K562 (cell line): ENCODE data around the gene HOXD1. TPM values are rescaled to one million over a fixed set of nuclear protein-coding genes. Genes with fewer than 3 reads are reported as not detected.

Experiments
- ATAC-seq: fragments of 200-7000 bp; cut with Tn5 transposase; 3 replicates; pipeline ENCODE4 v1.9.1; 2020; ENCODE audit warnings: moderate library complexity
- BruUV-seq: library from RNA; stranded (reverse); fragments of 400-500 nt; replicated peaks from 2 replicates; lab custom pipeline; 2021; lab: Mats Ljungman, UMichigan
- CTCF ChIA-PET: fragments of 300-600 bp; formaldehyde crosslinking; extraction: SDS; loops from one replicate; lab custom pipeline; 2021; ENCODE audit warnings: low intra/inter-chr PET ratio; lab: Yijun Ruan, JAX
- POLR2A ChIA-PET: fragments of 300-600, 350-650 bp; sonication (Branson Sonifier 250); formaldehyde crosslinking; extraction: SDS; loops from one replicate; lab custom pipeline; 2021; ENCODE audit warnings: antibody characterized with exemption, inconsistent platforms; lab: Yijun Ruan, JAX
- DNase-seq, 4 experiments: peaks; one replicate each; pipeline versions ENCODE4 v3.0.0 to v3.0.0-alpha.2; 2011 to 2018; ENCODE audit warnings: low spot score in 3 of 4, mixed read lengths in 3 of 4; ENCODE audit errors: extremely low read depth in 1 of 4
- FAIRE-seq: peaks from 2 replicates; lab custom pipeline; 2011; peaks lifted over from hg19 to GRCh38; lab: Jason Lieb, UNC
- H2AFZ ChIP-seq: 2 replicates; pipeline ENCODE4 v1.6.0; 2011; ENCODE audit warnings: low read depth, low read length, control low read depth, inconsistent platforms
- H3K27ac ChIP-seq: fragments of 200-600 bp; 3 replicates; pipeline ENCODE4 v1.8.0; 2011; ENCODE audit warnings: low read depth, mild to moderate bottlenecking, control low read depth, inconsistent platforms, low read length, moderate library complexity, mixed read lengths; ENCODE audit errors: extremely low read depth
- H3K27me3 ChIP-seq, 2 experiments: fragments of 300-600 bp in 1 of 2; 2 replicates in 1 of 2; 3 replicates in 1 of 2; pipeline versions ENCODE4 v1.6.0 to v1.8.0; 2011; ENCODE audit warnings: inconsistent platforms in 2 of 2, low read length in 2 of 2, mild to moderate bottlenecking in 1 of 2, mixed read lengths in 1 of 2, moderate library complexity in 1 of 2; ENCODE audit not compliant: control insufficient read depth in 2 of 2, insufficient read depth in 2 of 2
- H3K36me3 ChIP-seq: fragments of 300-600 bp; 3 replicates; pipeline ENCODE4 v1.8.0; 2011; ENCODE audit warnings: mild to moderate bottlenecking, low read length, inconsistent platforms; ENCODE audit not compliant: control insufficient read depth, insufficient read depth
- H3K4me1 ChIP-seq, 2 experiments: fragments of 200-600 bp in 1 of 2; replicated peaks in 1 of 2; 2 replicates in 1 of 2; 3 replicates in 1 of 2; pipeline versions ENCODE4 v1.5.1 to v1.8.0; 2011; ENCODE audit warnings: inconsistent platforms in 2 of 2, low read length in 2 of 2, mild to moderate bottlenecking in 1 of 2, mixed read lengths in 1 of 2, moderate library complexity in 1 of 2; ENCODE audit not compliant: control insufficient read depth in 2 of 2, insufficient read depth in 2 of 2
- H3K4me2 ChIP-seq: 2 replicates; pipeline ENCODE4 v1.6.1; 2011; ENCODE audit warnings: low read length, control low read depth, inconsistent platforms, mixed read lengths; ENCODE audit not compliant: insufficient read depth
- H3K4me3 ChIP-seq: fragments of 200-600 bp; sonication (generic), shearing (Covaris generic); 2 replicates; pipeline ENCODE4 v1.5.1; 2016; ENCODE audit warnings: control low read depth, inconsistent platforms
- H3K79me2 ChIP-seq: fragments of 200-600 bp; 3 replicates; pipeline ENCODE4 v1.8.0; 2011; ENCODE audit warnings: low read length, inconsistent platforms; ENCODE audit not compliant: control insufficient read depth, insufficient read depth
- H3K9ac ChIP-seq, 2 experiments: 2 replicates each; pipeline versions ENCODE4 v1.6.0 to v1.6.1; 2011; ENCODE audit warnings: low read depth in 2 of 2, low read length in 2 of 2, control low read depth in 1 of 2, inconsistent platforms in 1 of 2, mild to moderate bottlenecking in 1 of 2, mixed read lengths in 1 of 2; ENCODE audit not compliant: insufficient read depth in 1 of 2
- H3K9me1 ChIP-seq: one replicate; pipeline ENCODE4 v1.6.0; 2011; ENCODE audit warnings: inconsistent platforms, mild to moderate bottlenecking, low read length, moderate library complexity; ENCODE audit not compliant: control insufficient read depth, insufficient read depth
- H3K9me3 ChIP-seq: replicated peaks from 2 replicates; pipeline ENCODE4 v1.5.1; 2011; ENCODE audit warnings: low read depth, low read length, inconsistent platforms; ENCODE audit not compliant: control insufficient read depth, insufficient read depth
- H4K20me1 ChIP-seq: replicated peaks from 2 replicates; pipeline ENCODE4 v1.6.1; 2011; ENCODE audit warnings: low read length, inconsistent platforms, mixed read lengths; ENCODE audit not compliant: control insufficient read depth, insufficient read depth
- BRCA1 ChIP-seq, 2 experiments: fragments of 450-650 bp in 1 of 2; sonication (generic) in 1 of 2; formaldehyde crosslinking in 1 of 2; IDR thresholded peaks; 2 replicates each; pipeline versions ENCODE4 v1.5.0 to v1.6.1; 2017 to 2020; ENCODE audit warnings: mild to moderate bottlenecking in 1 of 2, missing genetic modification reagents in 1 of 2
- HNRNPUL1 ChIP-seq: fragments of 200-400 bp; formaldehyde crosslinking; IDR thresholded peaks from 2 replicates; pipeline ENCODE4 v1.6.1; 2017; ENCODE audit warnings: low read length
- MEIS2 ChIP-seq: fragments of 450-650 bp; IDR thresholded peaks from 2 replicates; pipeline ENCODE4 v1.6.1; 2014; ENCODE audit warnings: mild to moderate bottlenecking; ENCODE audit not compliant: partially characterized antibody
- PBX2 ChIP-seq, 2 experiments: IDR thresholded peaks in 1 of 2; conservative IDR thresholded peaks in 1 of 2; 2 replicates each; pipeline ENCODE4 v1.6.1; 2016; ENCODE audit warnings: low read depth in 2 of 2, mild to moderate bottlenecking in 1 of 2, missing compliant biosample characterization in 1 of 2, missing genetic modification characterization in 1 of 2, moderate library complexity in 1 of 2
- ZNF561 ChIP-seq: fragments of 450-650 bp; formaldehyde crosslinking; conservative IDR thresholded peaks from 2 replicates; pipeline ENCODE4 v1.4.0; 2020; ENCODE audit warnings: mild to moderate bottlenecking, moderate library complexity
- WGBS: fragments of 100-300 bp; shearing (Covaris generic); methylation state at CpG from one replicate; pipeline ENCODE4 v1.1.6; 2016; ENCODE audit warnings: low coverage, mixed read lengths; ENCODE audit not compliant: insufficient coverage; ENCODE audit errors: missing lambda C conversion rate; 5-methylcytosine and 5-hydroxymethylcytosine counted together
- in situ Hi-C: fragments of 300-500 bp; cut with MboI; formaldehyde crosslinking; loops from 4 replicates; pipeline ENCODE4 v1.15.0; 2018; ENCODE audit warnings: inconsistent platforms, mixed read lengths
- intact Hi-C: fragments of 100-400 bp; cut with micrococcal nuclease; formaldehyde crosslinking; loops from 2 replicates; pipeline ENCODE4 v1.14.2; 2022
- polyA plus RNA-seq, 8 experiments: library from polyadenylated mRNA; depleted of rRNA in 4 of 8; stranded (reverse) in 5 of 8; unstranded in 3 of 8; fragments of >200 nt; fragmentation: Nextera tagmentation in 2 of 8; fragmentation: Illumina TruSeq in 1 of 8; extraction: Ambion mirVana in 2 of 8; extraction: Trizol in 1 of 8; gene quantifications; 2 replicates each; pipeline versions ENCODE4 v1.2.1 to v1.2.3, GENCODE V29; 2011 to 2014; ENCODE audit warnings: inconsistent platforms in 1 of 8, missing spikeins in 1 of 8
- total RNA-seq, 7 experiments: library from RNA; depleted of rRNA in 6 of 7; stranded (reverse); fragments of >200 nt in 6 of 7; fragmentation: Illumina TruSeq in 2 of 7; extraction: Trizol in 2 of 7; gene quantifications; 2 replicates each; pipeline versions ENCODE4 v1.2.1 to v1.2.3, GENCODE V29; 2011 to 2021; ENCODE audit warnings: low replicate concordance in 1 of 7

Gene HOXD1
- total and polyA plus RNA-seq, 9 of the 15 experiments (the other 6 are each of a cell fraction or from before 2014, with no cell fraction given) = not detected

DNA sequence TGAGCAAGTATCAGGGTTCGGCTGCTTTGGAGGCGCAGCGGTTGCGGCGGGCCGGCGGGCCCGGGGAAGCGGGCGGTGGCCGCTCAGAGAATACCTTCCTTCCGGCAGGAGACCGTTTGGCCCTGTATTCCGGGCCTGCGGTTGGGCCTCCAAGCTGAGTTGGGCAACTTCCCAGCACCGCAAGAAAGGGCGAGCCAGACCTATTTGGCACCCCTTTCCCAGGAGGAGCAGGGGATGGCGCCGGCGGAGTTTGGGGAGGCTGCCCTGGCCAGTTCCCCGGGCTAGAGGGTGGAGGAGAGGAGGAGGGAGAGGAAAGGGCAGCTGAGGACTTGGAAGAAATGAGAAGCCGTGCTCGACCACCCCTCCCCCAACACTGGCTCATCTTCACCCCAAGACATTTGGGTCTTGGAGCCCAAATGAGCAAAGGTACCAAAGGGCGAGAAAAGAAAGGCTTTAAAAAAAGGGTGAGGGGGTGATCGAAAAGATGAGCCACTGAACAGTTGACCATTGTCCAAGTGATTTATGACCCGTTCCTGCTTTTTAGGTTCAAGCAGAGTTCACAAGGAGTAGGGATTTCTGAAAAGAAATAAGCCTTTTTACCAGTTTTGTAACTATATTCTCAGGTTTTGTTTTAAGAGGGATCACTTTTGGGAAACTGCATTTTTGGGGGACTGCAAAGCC is 23.0 kb upstream of the HOXD1 start:
- CTCF ChIA-PET = no interaction called here
- in situ Hi-C loops = no loop called here
- H4K20me1 ChIP-seq = peaks cover 8% of the 10 kb centered on the region

More for the DNA sequence above, 23.0 kb upstream of the HOXD1 start:
- peaks cover 51 to 56% of the 10 kb centered on the region in 2 experiments for H3K27me3 ChIP-seq
- BruUV-seq = no TSS peak
- no peak overlapping the region for H3K27ac ChIP-seq
- no peak; the same call in 2 of the 3 replicates for ATAC-seq
- no peaks in the 10 kb centered on the region for H3K9me1 ChIP-seq
- no peaks in the 10 kb centered on the region for H3K9me3 ChIP-seq
- H3K4me2 ChIP-seq = no peak overlapping the region
- POLR2A ChIA-PET = interaction anchor here (0.6 to 1.8 kb wide), 3 partner anchors 10 to 295 kb away, joined by 3 read pairs; no protein-coding TSS in a partner anchor
- H3K36me3 ChIP-seq = no peaks in the 10 kb centered on the region
- DNase-seq = no peak
- no peak overlapping the region for H2AFZ ChIP-seq
- WGBS = 17% methylated on average over 25 of the region's 26 CpGs
- FAIRE-seq = no peak
- no peak overlapping the region for H3K9ac ChIP-seq
- no peaks in the 10 kb centered on the region for H3K79me2 ChIP-seq
- TF ChIP-seq BRCA1 (IDR thresholded peaks at IDR 0.05) (no peak), BRCA1 (CRISPR knock-in tag; IDR thresholded peaks at IDR 0.05) (no peak), HNRNPUL1 (no peak), MEIS2 (peak; percentile 49), PBX2 (CRISPR knock-in tag; IDR thresholded peaks at IDR 0.05; ENCODE audit: low read depth) (no peak), PBX2 (tag; conservative IDR thresholded peaks at IDR 0.05; ENCODE audit: low read depth) (peak; percentile 70), ZNF561 (no peak)
- intact Hi-C loops = no loop called here
- H3K4me3 ChIP-seq = no peak overlapping the region
- H3K4me1 ChIP-seq = peaks cover 0 to 15% of the 10 kb centered on the region in 2 experiments; a peak in 3 of 5 replicates
